Calu3 (cell line): ENCODE data around the gene NLRP9. TPM values are rescaled to one million over a fixed set of nuclear protein-coding genes. Genes with fewer than 3 reads are reported as not detected.

Source experiments
- BruUV-seq: library from RNA; stranded (reverse); fragments of 400-500 nt; replicated peaks from 2 replicates; lab custom pipeline; 2021; lab: Mats Ljungman, UMichigan
- CTCF ChIA-PET: fragments of 300-600 bp; sonication (Branson Sonifier 250); formaldehyde crosslinking; loops from one replicate; lab custom pipeline; 2022; ENCODE audit warnings: antibody characterized with exemption; lab: Charles Lee
- DNase-seq: peaks from one replicate; pipeline ENCODE4 v3.0.0; 2022
- H3K27ac Mint-ChIP-seq: one replicate; pipeline ENCODE4 v1.8.0; 2022; ENCODE audit warnings: mixed read lengths; ENCODE audit not compliant: unreplicated experiment
- H3K27me3 Mint-ChIP-seq: one replicate; pipeline ENCODE4 v1.8.0; 2022; ENCODE audit warnings: mixed read lengths; ENCODE audit not compliant: unreplicated experiment
- H3K36me3 Mint-ChIP-seq: one replicate; pipeline ENCODE4 v1.8.0; 2022; ENCODE audit warnings: mild to moderate bottlenecking, moderate library complexity, mixed read lengths; ENCODE audit not compliant: insufficient read depth, unreplicated experiment
- H3K4me1 Mint-ChIP-seq: one replicate; pipeline ENCODE4 v1.8.0; 2022; ENCODE audit warnings: mild to moderate bottlenecking, low read depth, mixed read lengths; ENCODE audit not compliant: unreplicated experiment
- H3K4me3 Mint-ChIP-seq: one replicate; pipeline ENCODE4 v1.8.0; 2022; ENCODE audit warnings: mild to moderate bottlenecking, low read depth, moderate library complexity, mixed read lengths; ENCODE audit not compliant: unreplicated experiment
- H3K9me3 Mint-ChIP-seq: one replicate; pipeline ENCODE4 v1.8.0; 2022; ENCODE audit warnings: low read depth, mixed read lengths; ENCODE audit not compliant: unreplicated experiment
- CTCF ChIP-seq: fragments of 200-600 bp; IDR thresholded peaks from one replicate; pipeline ENCODE4 v1.8.0; 2022; ENCODE audit warnings: antibody characterized with exemption; ENCODE audit not compliant: unreplicated experiment
- intact Hi-C: fragments of 100-400 bp; cut with micrococcal nuclease; formaldehyde crosslinking; loops from one replicate; pipeline ENCODE4 v1.10.0; 2022; ENCODE audit not compliant: unreplicated experiment
- total RNA-seq: library from RNA; stranded (reverse); gene quantifications from 2 replicates; pipeline ENCODE4 v1.2.3, GENCODE V29; 2022

NLRP9 gene
- total RNA-seq, 1 experiment from 2014 or later: not detected

GRCh38 chr19:55687281-55688201 lies 50.7 kb downstream of the NLRP9 start:
- TF ChIP-seq CTCF: no peak
- no TSS peak for BruUV-seq
- Mint-ChIP-seq H3K4me3 (no peak overlapping the region), H3K27ac (no peak overlapping the region), H3K9me3 (no peaks in the 10 kb centered on the region), H3K36me3 (peaks cover 63% of the 10 kb centered on the region), H3K27me3 (no peaks in the 10 kb centered on the region), H3K4me1 (peaks cover 49% of the 10 kb centered on the region)
- DNase-seq: no peak
- CTCF ChIA-PET: interaction anchor here (0.5 kb wide), 1 partner anchor 733 kb away, joined by 3 read pairs; no protein-coding TSS in a partner anchor
- intact Hi-C loops: loop anchor here (10.0 kb wide), 1 partner anchor 117 kb away; no protein-coding TSS in a partner anchor

GRCh38 chr19:55686311-55687050 lies 51.7 kb downstream of the NLRP9 start:
- no peaks in the 10 kb centered on the region for H3K27me3 Mint-ChIP-seq
- CTCF ChIA-PET: no interaction called here

GRCh38 chr19:55685776-55686175 lies 52.4 kb downstream of the NLRP9 start:
- intact Hi-C loops: loop anchor here (10.0 kb wide), 1 partner anchor 119 kb away; no protein-coding TSS in a partner anchor
- no TSS peak for BruUV-seq
- no peaks in the 10 kb centered on the region for H3K27me3 Mint-ChIP-seq
- TF ChIP-seq CTCF: no peak
- H3K9me3 Mint-ChIP-seq: no peaks in the 10 kb centered on the region
- peaks cover 62% of the 10 kb centered on the region for H3K36me3 Mint-ChIP-seq
- DNase-seq: no peak
- no peak overlapping the region for H3K4me3 Mint-ChIP-seq
- H3K27ac Mint-ChIP-seq: peak overlapping the region; percentile 21
- peaks cover 49% of the 10 kb centered on the region for H3K4me1 Mint-ChIP-seq
- CTCF ChIA-PET: no interaction called here

More at GRCh38 chr19:55686311-55687050, 51.7 kb downstream of the NLRP9 start:
- H3K27ac Mint-ChIP-seq: no peak overlapping the region
- no peaks in the 10 kb centered on the region for H3K9me3 Mint-ChIP-seq
- no TSS peak for BruUV-seq
- intact Hi-C loops: loop anchor here (10.0 kb wide), 1 partner anchor 118 kb away; no protein-coding TSS in a partner anchor
- H3K36me3 Mint-ChIP-seq: peaks cover 62% of the 10 kb centered on the region
- no peak overlapping the region for H3K4me3 Mint-ChIP-seq
- no peak for DNase-seq
- H3K4me1 Mint-ChIP-seq: peaks cover 49% of the 10 kb centered on the region
- no peak for TF ChIP-seq CTCF

GRCh38 chr19:55684946-55685681 lies 53.1 kb downstream of the NLRP9 start:
- intact Hi-C loops: loop anchor here (10.0 kb wide), 1 partner anchor 120 kb away; no protein-coding TSS in a partner anchor
- peaks cover 68% of the 10 kb centered on the region for H3K36me3 Mint-ChIP-seq
- H3K4me1 Mint-ChIP-seq: peaks cover 51% of the 10 kb centered on the region
- BruUV-seq: no TSS peak
- TF ChIP-seq CTCF: no peak
- DNase-seq: no peak
- H3K27me3 Mint-ChIP-seq: no peaks in the 10 kb centered on the region
- H3K9me3 Mint-ChIP-seq: no peaks in the 10 kb centered on the region
- no peak overlapping the region for H3K4me3 Mint-ChIP-seq
- CTCF ChIA-PET: no interaction called here
- no peak overlapping the region for H3K27ac Mint-ChIP-seq
